GM06990 (cell line): ENCODE measurements around the gene ZNF606.

Experiments used
- DNase-seq: peaks from one replicate; pipeline ENCODE4 v3.0.0-alpha.2; 2011; ENCODE audit not compliant: insufficient read length; ENCODE audit errors: extremely low read depth
- H3K27me3 ChIP-seq: replicated peaks from 2 replicates; pipeline ENCODE4 v1.6.0; 2011; ENCODE audit warnings: low read length; ENCODE audit not compliant: control insufficient read depth, insufficient read depth
- H3K36me3 ChIP-seq: 2 replicates; pipeline ENCODE4 v1.5.1; 2011; ENCODE audit warnings: low read length; ENCODE audit not compliant: control insufficient read depth, insufficient read depth
- H3K4me3 ChIP-seq: replicated peaks from 2 replicates; pipeline ENCODE4 v1.5.1; 2011; ENCODE audit warnings: low read depth, mild to moderate bottlenecking, control low read depth, low read length
- CTCF ChIP-seq: IDR thresholded peaks from 2 replicates; pipeline ENCODE4 v1.5.1; 2011; ENCODE audit warnings: low read length, control low read depth, mild to moderate bottlenecking, inconsistent platforms; ENCODE audit not compliant: insufficient read depth, poor library complexity, severe bottlenecking

The ZNF606 gene

GRCh38 chr19:58037927-58038687 is 35.5 kb upstream of the ZNF606 start:
- TF ChIP-seq CTCF = no peak
- Histone ChIP-seq H3K27me3 (no peaks in the 10 kb centered on the region), H3K4me3 (no peak overlapping the region), H3K36me3 (no peaks in the 10 kb centered on the region)
- no peak for DNase-seq

GRCh38 chr19:58035863-58036262 is 33.2 kb upstream of the ZNF606 start:
- no peaks in the 10 kb centered on the region for H3K27me3 ChIP-seq
- H3K36me3 ChIP-seq = no peaks in the 10 kb centered on the region
- DNase-seq = no peak
- no peak overlapping the region for H3K4me3 ChIP-seq
- TF ChIP-seq CTCF = no peak

- no peak overlapping the region for H3K4me3 ChIP-seq
- DNase-seq = no peak
Measured at GRCh38 chr19:58034477-58034793, 31.8 kb upstream of the ZNF606 start.

DNA sequence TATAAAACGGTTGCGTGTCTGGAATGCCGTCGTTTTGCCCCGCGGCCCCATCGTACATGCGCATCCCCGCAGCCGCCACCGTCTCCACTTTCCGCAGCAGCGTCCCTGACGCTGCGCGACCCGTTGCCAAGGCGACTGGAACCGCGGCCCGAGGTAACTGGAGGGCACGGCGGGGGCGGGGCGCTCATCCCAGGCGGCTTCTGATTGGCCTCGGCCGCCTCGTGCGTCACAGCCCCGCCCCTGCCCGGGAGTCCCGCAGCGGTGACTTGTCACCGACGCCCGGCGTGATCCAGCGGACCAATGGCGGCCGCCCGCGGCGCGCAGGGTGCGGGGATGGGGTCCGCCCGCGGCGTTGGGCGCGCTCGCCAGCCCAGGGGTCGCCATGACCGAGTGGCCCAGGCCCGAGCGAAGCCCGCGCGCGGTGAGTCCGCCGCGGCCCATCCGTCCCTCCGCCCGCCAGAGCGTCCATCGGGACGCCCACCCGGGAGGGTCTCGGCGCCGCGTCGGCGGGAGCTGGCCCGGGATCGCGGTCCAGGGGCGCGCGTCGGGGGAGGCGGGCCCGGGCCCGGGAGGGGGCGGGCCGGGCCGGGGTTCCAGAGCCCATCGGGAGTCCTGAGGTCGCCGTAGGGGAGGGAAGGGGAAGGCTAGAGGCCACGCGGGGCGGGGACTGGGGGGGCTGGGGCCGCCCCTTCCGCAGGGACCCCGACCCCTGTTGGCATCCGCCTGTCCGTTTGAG is 31.3 kb upstream of the ZNF606 start, which contains the start of gene ZSCAN1:
ZSCAN1 (plus strand) TSS at position 285 of the 736 bp plus-strand sequence. CDS start 3,812 bp downstream, outside the sequence.
- DNase-seq = no peak
- no peaks in the 10 kb centered on the region for H3K27me3 ChIP-seq
- no peaks in the 10 kb centered on the region for H3K36me3 ChIP-seq
- no peak within 1 kb of the TSS for H3K4me3 ChIP-seq
- no peak for TF ChIP-seq CTCF

More at GRCh38 chr19:58034477-58034793, 31.8 kb upstream of the ZNF606 start:
- no peaks in the 10 kb centered on the region for H3K27me3 ChIP-seq
- no peaks in the 10 kb centered on the region for H3K36me3 ChIP-seq
- TF ChIP-seq CTCF = no peak

DNA sequence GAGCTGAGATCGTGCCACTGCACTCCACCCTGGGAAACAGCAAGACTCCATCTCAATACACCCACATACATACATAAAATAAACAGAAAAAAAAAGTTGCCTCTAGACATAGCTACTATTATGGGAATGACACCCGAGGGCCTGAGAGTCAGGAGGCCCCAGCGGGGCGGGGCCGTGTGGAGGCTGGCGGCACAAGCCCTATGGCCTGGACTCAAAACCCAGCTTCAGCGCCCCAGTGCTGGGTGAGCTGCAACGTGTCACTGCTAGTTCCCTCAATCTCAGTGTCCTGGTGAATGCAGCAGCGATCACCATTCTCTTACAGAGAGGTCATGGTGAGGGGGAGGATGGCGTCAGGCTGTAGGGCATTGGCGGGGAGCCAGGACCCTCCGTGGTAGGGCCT is 22.0 kb upstream of the ZNF606 start:
- Histone ChIP-seq H3K36me3 (no peaks in the 10 kb centered on the region), H3K4me3 (no peak overlapping the region), H3K27me3 (no peaks in the 10 kb centered on the region)
- no peak for DNase-seq
- TF ChIP-seq CTCF = no peak

GRCh38 chr19:58022283-58022660 is 19.7 kb upstream of the ZNF606 start:
- Histone ChIP-seq H3K4me3 (no peak overlapping the region), H3K27me3 (no peaks in the 10 kb centered on the region), H3K36me3 (no peaks in the 10 kb centered on the region)
- DNase-seq = no peak
- no peak for TF ChIP-seq CTCF
